GM12801 (cell line): ENCODE data around the gene KCNIP3.

Experiments
- TF ChIP-seq, protein P1 (sequence below): IDR thresholded peaks from one replicate; pipeline ENCODE4 v1.5.1; 2011; ENCODE audit warnings: control low read depth; ENCODE audit not compliant: insufficient read length; ENCODE audit errors: extremely low read depth

The KCNIP3 gene

DNA sequence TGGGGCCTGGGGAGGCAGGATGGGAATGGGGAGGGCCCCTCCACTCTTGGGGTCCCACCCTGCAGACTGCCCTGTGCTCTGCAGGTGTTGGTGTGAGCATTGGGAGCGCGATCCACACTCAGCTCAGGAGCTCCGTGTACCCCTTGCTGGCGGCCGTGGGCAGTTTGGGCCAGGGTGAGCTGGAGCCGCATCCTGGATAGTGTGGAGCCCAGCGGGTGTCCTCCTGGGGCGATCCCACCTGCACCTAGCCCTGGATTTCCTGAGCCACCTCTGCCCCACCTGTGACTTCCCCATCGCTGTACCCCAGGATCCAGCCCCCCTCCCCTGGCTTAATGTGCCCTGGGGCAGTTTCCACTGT, 20.3 kb upstream of the KCNIP3 start:
- TF ChIP-seq, protein P1, sequence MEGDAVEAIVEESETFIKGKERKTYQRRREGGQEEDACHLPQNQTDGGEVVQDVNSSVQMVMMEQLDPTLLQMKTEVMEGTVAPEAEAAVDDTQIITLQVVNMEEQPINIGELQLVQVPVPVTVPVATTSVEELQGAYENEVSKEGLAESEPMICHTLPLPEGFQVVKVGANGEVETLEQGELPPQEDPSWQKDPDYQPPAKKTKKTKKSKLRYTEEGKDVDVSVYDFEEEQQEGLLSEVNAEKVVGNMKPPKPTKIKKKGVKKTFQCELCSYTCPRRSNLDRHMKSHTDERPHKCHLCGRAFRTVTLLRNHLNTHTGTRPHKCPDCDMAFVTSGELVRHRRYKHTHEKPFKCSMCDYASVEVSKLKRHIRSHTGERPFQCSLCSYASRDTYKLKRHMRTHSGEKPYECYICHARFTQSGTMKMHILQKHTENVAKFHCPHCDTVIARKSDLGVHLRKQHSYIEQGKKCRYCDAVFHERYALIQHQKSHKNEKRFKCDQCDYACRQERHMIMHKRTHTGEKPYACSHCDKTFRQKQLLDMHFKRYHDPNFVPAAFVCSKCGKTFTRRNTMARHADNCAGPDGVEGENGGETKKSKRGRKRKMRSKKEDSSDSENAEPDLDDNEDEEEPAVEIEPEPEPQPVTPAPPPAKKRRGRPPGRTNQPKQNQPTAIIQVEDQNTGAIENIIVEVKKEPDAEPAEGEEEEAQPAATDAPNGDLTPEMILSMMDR, result no peak

- TF ChIP-seq, protein P1, result no peak
Observed at GRCh38 chr2:95277246-95277906, 19.8 kb upstream of the KCNIP3 start.

- TF ChIP-seq, protein P1, result no peak
Observed at GRCh38 chr2:95278051-95278471, 19.1 kb upstream of the KCNIP3 start.

- TF ChIP-seq, protein P1, result no peak
Observed at GRCh38 chr2:95278637-95279225, 18.4 kb upstream of the KCNIP3 start.

DNA sequence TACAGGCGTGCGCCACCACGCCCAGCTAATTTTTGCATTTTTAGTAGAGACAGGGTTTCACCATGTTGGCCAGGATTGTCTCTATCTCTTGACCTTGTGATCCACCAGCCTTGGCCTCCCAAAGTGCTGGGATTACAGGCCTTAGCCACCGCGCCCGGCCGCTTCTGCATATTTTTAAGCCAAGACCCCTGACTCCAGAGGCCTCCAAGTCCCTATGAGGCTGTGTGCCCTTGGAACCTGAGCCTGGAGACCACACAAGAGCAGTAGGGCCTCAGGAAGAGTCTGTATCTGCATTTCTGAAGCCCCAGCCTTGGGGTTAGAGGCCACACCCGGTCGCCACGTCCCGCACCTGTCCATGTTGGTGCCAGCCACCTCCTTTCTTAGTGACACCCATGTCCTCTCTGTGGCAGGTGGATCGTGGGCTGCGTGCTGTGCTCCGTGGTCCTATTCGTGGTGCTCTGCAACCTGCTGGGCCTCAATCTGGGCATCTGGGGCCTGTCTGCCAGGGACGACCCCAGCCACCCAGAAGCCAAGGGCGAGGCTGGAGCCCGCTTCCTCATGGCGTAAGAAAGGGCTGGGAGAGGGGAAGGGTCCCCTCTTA, 17.6 kb upstream of the KCNIP3 start:
- TF ChIP-seq, protein P1, result no peak

DNA sequence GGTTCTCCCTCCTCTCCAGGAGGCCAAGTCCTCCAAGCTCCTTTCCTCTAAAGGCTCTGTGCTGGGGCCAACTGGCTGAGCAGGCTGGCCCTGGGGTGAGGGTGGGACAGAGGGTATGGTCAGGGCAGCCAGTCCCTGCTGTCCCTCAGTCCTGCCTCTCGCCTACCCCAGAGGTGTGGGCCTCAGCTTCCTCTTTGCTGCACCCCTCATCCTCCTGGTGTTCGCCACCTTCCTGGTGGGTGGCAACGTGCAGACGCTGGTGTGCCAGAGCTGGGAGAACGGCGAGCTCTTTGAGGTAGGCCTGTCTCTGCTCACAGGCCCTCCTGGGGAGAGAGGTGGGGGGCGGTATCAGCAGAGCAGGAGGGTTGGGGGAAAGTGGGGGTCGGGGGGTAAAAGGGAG, 16.1 kb upstream of the KCNIP3 start:
- TF ChIP-seq, protein P1, result no peak

GRCh38 chr2:95281786-95282185, 15.4 kb upstream of the KCNIP3 start:
- TF ChIP-seq, protein P1, result no peak
